ENCODE measurements around the gene NAV3.

GRCh38 chr12:77800501-77800900 is 30.2 kb upstream of the NAV3 start:
- TF ChIP-seq CTCF (IDR thresholded peaks at IDR 0.05; ENCODE audit: low read depth, low read length, poor library complexity, severe bottlenecking) (no peak), EZH2phosphoT487 (IDR thresholded peaks at IDR 0.05; ENCODE audit: borderline replicate concordance, low read length) (no peak)
